GM21423 (cell line): ENCODE data around the gene AADACL4.
"Not testable (repeated sequence)": the region's sequence is repeated elsewhere in the genome, so short reads cannot be mapped to it uniquely, and the experiment has no call there.

Experiments
- ATAC-seq: cut with Tn5 transposase; IDR thresholded peaks from one replicate; pipeline ENCODE4 v1.9.1; 2021; ENCODE audit warnings: mild to moderate bottlenecking, moderate library complexity; ENCODE audit not compliant: unreplicated experiment

Gene AADACL4

GRCh38 chr1:12709091-12709491 is 65.2 kb downstream of the AADACL4 start:
- no peak for ATAC-seq

- ATAC-seq, result no peak
Measured at GRCh38 chr1:12709696-12710095, 65.8 kb downstream of the AADACL4 start.

- ATAC-seq, result no peak
Measured at GRCh38 chr1:12711536-12711935, 67.7 kb downstream of the AADACL4 start.

- ATAC-seq, result no peak
Measured at GRCh38 chr1:12712076-12712475, 68.2 kb downstream of the AADACL4 start.

GRCh38 chr1:12712929-12713328 is 69.0 kb downstream of the AADACL4 start:
- ATAC-seq, result no peak

- ATAC-seq, result not testable (repeated sequence)
Measured at GRCh38 chr1:12713651-12714050, 69.8 kb downstream of the AADACL4 start.

GRCh38 chr1:12714710-12715475 is 71.0 kb downstream of the AADACL4 start:
- ATAC-seq, result no peak

GRCh38 chr1:12715896-12716437 is 72.1 kb downstream of the AADACL4 start, which contains the start of gene AADACL3:
Gene AADACL3 (plus strand): TSS chr1:12716110. CDS start chr1:12716177, 67 bp downstream.
- no peak for ATAC-seq
